HG02571 (cell line): Measurements from ENCODE around the gene F11R.
A peak's percentile ranks its signal among the peaks of the same experiment; 100 is the strongest.
"Not testable (repeated sequence)": the region's sequence is repeated elsewhere in the genome, so short reads cannot be mapped to it uniquely, and the experiment has no call there.

Experiments
- ATAC-seq: cut with Tn5 transposase; IDR thresholded peaks from one replicate; pipeline ENCODE4 v1.9.1; 2021; ENCODE audit warnings: mild to moderate bottlenecking, moderate library complexity; ENCODE audit not compliant: unreplicated experiment

Gene F11R

GRCh38 chr1:161020509-161021164 lies at the start of gene F11R:
TSS of gene F11R (minus strand) at chr1:161021152. CDS start at chr1:161021073, 79 bp downstream.
- ATAC-seq, result peak; percentile 26

- peak; percentile 87 for ATAC-seq
Measured at GRCh38 chr1:161069731-161070270, 48.8 kb upstream of the F11R start, which contains the start of gene ARHGAP30. TSS of gene ARHGAP30 (minus strand) at chr1:161069891. CDS start at chr1:161069624, 267 bp downstream.

- ATAC-seq, result no peak
Measured at GRCh38 chr1:161069241-161069640, 48.3 kb upstream of the F11R start.

- peak; percentile 42 for ATAC-seq
Measured at GRCh38 chr1:161068306-161069234, 47.6 kb upstream of the F11R start.

GRCh38 chr1:161066694-161067093 lies 45.7 kb upstream of the F11R start:
- ATAC-seq, result no peak

GRCh38 chr1:161065681-161066080 lies 44.7 kb upstream of the F11R start:
- not testable (repeated sequence) for ATAC-seq

- ATAC-seq, result not testable (repeated sequence)
Measured at GRCh38 chr1:161063936-161064335, 43.0 kb upstream of the F11R start.

GRCh38 chr1:161061419-161061818 lies 40.5 kb upstream of the F11R start:
- no peak for ATAC-seq

GRCh38 chr1:161059293-161059692 lies 38.3 kb upstream of the F11R start:
- ATAC-seq, result no peak

- no peak for ATAC-seq
Measured at GRCh38 chr1:161054805-161055204, 33.9 kb upstream of the F11R start.

GRCh38 chr1:161054232-161054631 lies 33.3 kb upstream of the F11R start:
- ATAC-seq, result no peak

GRCh38 chr1:161052899-161053298 lies 31.9 kb upstream of the F11R start:
- ATAC-seq, result no peak

GRCh38 chr1:161051219-161051618 lies 30.3 kb upstream of the F11R start:
- no peak for ATAC-seq

- no peak for ATAC-seq
Measured at GRCh38 chr1:161048949-161049722, 28.2 kb upstream of the F11R start.

GRCh38 chr1:161047436-161048420 lies 26.8 kb upstream of the F11R start:
- no peak for ATAC-seq

- peak; percentile 28 for ATAC-seq
Measured at GRCh38 chr1:161046605-161047228, 25.8 kb upstream of the F11R start.

GRCh38 chr1:161045736-161046604 lies 25.0 kb upstream of the F11R start, which contains the start of gene USF1:
TSS of gene USF1 (minus strand) at chr1:161045977. CDS start at chr1:161043275, 2,702 bp downstream.
- peak; percentile 65 for ATAC-seq
